ENCODE results near the gene VEZF1.

VEZF1 gene

DNA sequence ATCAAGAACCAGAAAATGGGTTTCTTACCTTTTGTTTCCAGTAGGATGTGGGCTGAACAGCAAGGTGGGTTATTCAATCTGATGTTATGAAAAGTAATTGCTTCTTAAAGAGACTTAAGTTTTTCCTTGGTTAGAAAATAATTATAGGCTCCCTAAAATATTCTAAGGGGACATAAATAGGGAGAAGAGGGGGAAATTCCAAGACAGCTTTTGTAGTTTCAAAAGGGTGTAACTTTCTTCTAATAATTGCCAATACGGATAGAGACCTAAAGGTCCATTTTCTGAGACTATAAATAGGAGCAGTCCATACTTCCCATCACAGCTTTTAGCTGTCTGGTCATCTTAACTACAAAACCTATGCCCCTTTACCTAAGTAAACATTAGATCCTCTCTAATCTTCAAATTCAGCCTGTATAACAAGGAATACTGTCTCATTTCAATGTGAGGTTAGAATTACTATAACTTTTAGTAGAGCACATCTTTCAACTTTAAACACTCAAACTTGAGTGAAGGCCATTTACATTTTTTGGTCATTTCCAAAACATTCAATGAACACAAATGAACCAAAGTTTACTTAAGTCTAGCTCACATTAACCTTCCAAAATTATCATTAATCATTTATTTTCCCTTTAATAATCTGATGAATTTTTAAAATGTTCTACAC is 13.5 kb upstream of the VEZF1 start:
- in situ Hi-C loops (cut with MboI; ENCODE audit: low sequenced_read_pairs) = loop anchor here (10.0 kb wide), 1 partner anchor 147 kb away; the partner anchor contains the start of gene MRPS23

GRCh38 chr17:57999496-58000017 is 11.5 kb upstream of the VEZF1 start:
- in situ Hi-C loops (cut with MboI; ENCODE audit: low sequenced_read_pairs) = loop anchor here (10.0 kb wide), 1 partner anchor 145 kb away; the partner anchor contains the start of gene MRPS23

- in situ Hi-C loops (cut with MboI; ENCODE audit: low sequenced_read_pairs) = no loop called here
Observed at GRCh38 chr17:57999010-57999495, 11.0 kb upstream of the VEZF1 start.

GRCh38 chr17:57997085-57997809 is 9.2 kb upstream of the VEZF1 start:
- in situ Hi-C loops (cut with MboI; ENCODE audit: low sequenced_read_pairs) = no loop called here

DNA sequence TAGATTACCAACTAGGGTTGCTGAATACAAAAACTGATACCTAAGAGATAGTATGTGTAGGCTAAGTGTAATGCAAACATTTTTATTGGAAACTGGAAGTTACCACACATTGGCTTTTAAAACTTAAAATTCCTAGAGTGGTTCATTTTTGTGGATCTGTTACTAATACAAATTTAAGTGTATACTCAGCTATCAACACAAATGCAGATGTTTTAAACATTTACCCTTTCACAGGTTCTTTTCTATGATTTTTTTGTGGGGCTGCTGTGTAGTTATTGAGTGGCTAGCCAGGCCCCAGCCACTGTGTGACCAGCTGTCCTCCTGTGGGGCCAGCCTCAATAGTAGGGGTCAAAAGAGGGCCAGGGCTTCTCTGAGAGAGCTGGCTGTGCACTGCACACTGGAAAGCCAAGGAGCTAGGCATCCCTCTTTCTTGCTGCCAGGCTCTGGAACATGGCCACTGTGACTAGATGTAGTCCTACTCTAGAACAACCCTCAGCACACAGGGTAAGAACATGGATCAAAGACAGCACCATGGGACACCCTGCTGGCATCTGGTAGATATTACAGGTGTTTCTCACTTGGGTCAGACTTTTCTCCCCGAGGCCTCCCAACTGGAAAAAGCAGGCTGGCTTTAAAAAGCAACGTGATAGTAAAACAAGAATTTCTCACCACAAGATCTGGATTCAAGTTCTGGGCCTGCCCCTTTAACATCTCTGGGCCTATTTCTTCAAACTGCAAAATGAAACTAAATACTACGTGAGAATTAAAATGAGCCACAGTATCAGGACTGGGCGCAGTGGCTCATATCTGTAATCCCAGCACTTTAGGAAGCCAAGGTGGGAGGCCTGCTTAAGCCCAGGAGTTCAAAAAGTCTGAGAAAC is 7.3 kb upstream of the VEZF1 start:
- in situ Hi-C loops (cut with MboI; ENCODE audit: low sequenced_read_pairs) = no loop called here

GRCh38 chr17:57994436-57994835 is 6.4 kb upstream of the VEZF1 start:
- in situ Hi-C loops (cut with MboI; ENCODE audit: low sequenced_read_pairs) = no loop called here

- in situ Hi-C loops (cut with MboI; ENCODE audit: low sequenced_read_pairs) = no loop called here
Observed at GRCh38 chr17:57993471-57994365, 5.7 kb upstream of the VEZF1 start.

DNA sequence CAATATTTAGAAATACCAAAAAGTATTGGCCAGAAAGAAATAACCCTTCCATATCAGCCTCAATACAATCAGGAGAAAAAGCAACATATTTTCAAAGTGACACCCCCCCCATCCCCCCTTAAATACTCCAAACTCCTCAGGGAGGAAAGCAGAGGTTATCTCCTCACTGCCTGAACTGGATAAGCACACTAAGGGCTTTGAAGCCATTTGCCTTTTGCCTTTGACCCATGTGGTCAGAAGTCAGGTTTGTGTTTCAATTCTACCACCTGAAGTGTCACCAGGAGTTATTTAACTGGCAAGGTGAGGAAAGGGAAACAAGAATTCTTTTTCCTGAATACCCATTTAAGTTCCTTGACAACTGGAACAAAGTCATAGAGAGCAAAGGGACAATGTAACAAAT is 3.5 kb upstream of the VEZF1 start:
- in situ Hi-C loops (cut with MboI; ENCODE audit: low sequenced_read_pairs) = no loop called here

DNA sequence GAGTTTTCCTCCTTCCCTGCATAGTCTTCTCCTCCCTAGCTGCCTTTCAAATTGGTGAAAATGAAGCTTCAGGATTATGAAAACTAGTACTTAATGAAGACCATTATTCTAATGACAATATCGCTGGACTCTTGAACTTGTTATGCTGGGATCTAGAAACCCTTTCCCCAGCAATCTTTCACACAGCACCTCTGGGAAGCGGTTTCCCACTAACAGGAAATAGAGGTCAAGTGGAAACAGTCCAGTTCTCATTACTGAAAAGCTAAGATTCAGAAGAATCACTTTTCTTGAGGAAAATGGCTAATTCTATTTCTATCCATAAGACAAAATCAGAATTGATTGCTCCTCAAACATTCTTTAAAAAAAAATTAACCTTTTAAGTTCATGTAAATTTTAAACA is 2.0 kb upstream of the VEZF1 start:
- in situ Hi-C loops (cut with MboI; ENCODE audit: low sequenced_read_pairs) = no loop called here

DNA sequence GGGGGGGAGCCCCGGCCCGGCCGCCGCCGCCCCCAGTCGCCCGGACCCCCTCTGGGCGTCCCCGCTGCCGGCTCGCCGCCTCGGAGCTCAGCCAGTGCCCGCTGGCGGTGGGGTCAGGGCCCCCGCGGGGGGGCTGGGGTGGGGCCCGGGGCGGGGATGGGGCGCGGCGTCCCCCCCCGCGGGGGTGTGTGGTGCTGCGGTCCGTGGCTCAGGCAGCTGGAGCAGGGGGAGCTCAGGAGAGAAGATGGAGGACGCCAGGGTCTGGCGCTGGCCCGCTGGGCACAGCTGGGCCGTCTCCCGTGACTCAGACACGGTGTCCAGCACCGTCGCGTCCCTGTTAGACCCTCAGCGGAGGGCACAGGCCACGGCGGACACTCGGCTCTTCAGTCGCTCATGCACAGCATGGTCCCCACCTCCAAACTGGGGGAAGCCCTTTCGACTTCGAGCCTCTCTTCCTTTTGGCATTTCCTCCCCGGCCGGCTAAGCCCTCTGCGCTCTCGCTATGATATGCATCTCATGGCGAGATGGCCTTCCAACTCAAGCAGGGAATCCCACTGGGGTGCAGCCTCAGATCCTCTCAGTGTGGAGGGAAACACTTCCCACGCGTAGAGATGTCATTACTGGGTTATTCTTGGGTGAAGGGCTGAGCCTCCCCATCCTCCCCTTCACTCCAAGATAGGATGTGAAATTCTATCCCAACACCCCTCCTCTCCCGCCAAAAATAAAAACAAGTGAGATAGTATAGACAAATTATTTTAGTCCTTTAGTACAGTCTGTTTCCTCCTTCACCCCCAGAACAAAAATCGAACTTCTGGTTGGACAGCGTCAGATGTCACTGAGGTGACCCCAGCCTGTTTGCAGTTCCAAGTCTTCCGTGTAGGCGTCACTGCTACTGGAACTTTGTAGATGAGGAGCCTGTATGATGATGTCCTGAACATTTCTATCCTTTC is 522 bp upstream of the VEZF1 start:
- in situ Hi-C loops (cut with MboI; ENCODE audit: low sequenced_read_pairs) = no loop called here

DNA sequence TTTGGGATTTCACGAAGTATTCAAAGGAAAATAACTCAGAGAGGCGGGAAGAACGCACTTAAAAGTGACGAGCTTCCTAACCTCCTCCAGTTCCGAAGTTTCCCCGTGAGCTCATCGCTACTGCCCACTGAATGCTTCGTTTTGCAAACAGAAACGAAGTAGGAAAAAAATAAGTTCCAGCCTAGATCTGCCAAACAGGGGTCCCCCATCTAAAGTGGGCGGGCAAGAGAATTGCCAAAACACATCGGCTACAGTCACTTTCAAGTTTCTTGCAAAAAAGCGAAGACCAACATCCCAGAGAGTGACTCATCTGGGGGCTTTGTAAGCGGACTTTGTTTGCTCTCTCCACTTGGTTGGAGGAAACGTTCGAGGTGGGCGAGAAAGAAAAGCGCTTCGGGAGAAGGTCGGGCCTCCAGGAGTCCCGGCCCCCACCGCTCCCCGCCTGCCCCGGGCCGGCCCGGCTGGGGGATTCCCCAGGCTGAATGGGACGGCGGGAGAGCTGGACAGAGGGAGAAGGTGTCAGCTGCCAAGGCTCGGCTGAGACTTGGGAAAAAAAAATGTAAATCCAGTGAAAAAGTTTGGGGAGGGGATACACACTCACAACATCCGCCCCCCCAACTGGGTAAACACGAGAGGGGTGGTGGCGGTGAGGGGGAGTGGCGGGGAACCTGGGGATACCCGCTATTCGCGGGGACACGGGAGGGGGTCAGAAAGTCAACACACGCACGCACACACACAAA is 1.0 kb downstream of the VEZF1 start:
- in situ Hi-C loops (cut with MboI; ENCODE audit: low sequenced_read_pairs) = no loop called here

GRCh38 chr17:57985675-57985974 is 2.4 kb downstream of the VEZF1 start:
- in situ Hi-C loops (cut with MboI; ENCODE audit: low sequenced_read_pairs) = no loop called here

DNA sequence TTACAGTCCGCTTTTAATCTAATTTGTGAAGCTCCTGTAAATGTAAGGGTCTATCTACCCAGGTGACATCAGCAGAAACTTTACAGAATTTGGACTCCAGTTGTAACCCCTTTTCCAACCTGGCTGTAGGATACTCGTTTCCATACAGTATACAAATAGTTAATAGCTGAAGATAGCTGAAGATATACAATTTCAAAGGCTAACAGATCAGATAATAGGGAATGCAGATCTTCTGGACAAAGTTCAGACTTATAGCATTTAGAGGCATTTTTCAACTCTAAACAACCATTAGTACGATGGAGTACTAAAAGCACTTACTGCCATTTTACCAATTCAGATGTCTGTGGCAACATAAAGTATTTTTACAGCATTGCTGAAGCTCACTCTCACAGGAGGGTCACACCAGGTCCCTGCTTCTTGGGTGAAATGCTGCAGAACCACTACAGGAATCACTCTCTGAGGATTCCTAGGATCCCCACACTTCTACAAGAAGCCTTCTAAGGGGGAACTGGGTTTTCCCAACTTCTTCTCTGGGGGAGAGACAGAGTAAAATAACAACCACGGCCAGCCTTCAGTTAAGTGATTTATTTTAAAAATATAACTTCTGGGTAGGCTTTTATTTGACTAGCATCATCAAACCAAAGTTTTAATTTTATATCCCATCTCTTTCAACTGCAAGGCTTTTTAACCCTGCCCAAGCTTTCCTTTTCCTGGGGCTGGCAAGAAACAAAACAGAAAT is 2.9 kb downstream of the VEZF1 start:
- in situ Hi-C loops (cut with MboI; ENCODE audit: low sequenced_read_pairs) = no loop called here

DNA sequence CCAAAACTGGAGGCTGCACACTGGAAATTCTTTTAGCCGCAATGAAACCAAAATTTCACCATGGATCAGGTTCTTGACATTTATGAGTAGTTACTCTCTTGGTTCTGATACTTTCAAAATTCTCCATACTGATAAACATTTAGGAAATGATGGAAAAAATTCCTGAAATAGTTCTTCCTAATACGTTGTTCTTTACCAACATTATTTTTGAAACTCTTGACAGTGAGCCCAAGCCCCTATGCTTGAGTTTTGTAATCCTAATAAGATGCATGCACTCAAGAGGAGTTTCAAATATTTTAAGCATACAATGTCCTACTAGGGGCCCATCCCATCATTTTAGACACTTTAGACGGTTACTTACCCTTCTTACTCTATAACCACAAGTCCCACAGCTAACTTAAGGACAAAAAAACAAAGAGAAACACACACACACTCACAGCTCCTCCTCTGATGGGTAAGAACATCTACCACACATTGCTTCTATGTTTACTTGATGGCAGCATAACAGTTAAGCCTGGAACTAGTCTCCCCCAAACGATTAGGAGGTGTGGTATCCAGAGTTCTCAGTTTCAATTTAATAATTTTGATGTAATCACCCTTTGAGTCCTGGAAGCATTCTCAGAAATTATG is 3.7 kb downstream of the VEZF1 start:
- in situ Hi-C loops (cut with MboI; ENCODE audit: low sequenced_read_pairs) = no loop called here

- in situ Hi-C loops (cut with MboI; ENCODE audit: low sequenced_read_pairs) = no loop called here
Observed at GRCh38 chr17:57983446-57983845, 4.6 kb downstream of the VEZF1 start.

GRCh38 chr17:57982452-57983170 is 5.4 kb downstream of the VEZF1 start:
- in situ Hi-C loops (cut with MboI; ENCODE audit: low sequenced_read_pairs) = no loop called here

GRCh38 chr17:57980522-57980921 is 7.5 kb downstream of the VEZF1 start:
- in situ Hi-C loops (cut with MboI; ENCODE audit: low sequenced_read_pairs) = no loop called here

Data from HL-60/S4 treated with retinoic acid at 250 ng/mL for 4 days and 3 days (cell line).